ENCODE measurements around the gene JPT2. TPM values are rescaled to one million over a fixed set of nuclear protein-coding genes. Genes with fewer than 3 reads are reported as not detected.

JPT2 gene
- total RNA-seq, 1 experiment from 2014 or later: 200 TPM

- CTCF ChIA-PET: no interaction called here
- no peak overlapping the region for H3K27ac ChIP-seq (ENCODE audit: low read depth, low read length, poor library complexity, severe bottlenecking)
- peaks cover 43% of the 10 kb centered on the region for H3K36me3 ChIP-seq (ENCODE audit: insufficient read depth, low read length, poor library complexity, severe bottlenecking)
- intact Hi-C loops (cut with micrococcal nuclease; ENCODE audit: unreplicated experiment): no loop called here
- BruUV-seq (replicated peaks): no TSS peak
- H3K4me1 ChIP-seq (ENCODE audit: insufficient read depth, low read length, poor library complexity, severe bottlenecking): no peaks in the 10 kb centered on the region
- H3K4me3 ChIP-seq (ENCODE audit: low read depth, low read length, poor library complexity, severe bottlenecking): no peak overlapping the region
- no peaks in the 10 kb centered on the region for H3K9me3 ChIP-seq (ENCODE audit: low read depth, low read length, poor library complexity, severe bottlenecking)
- H3K27me3 ChIP-seq (replicated peaks; ENCODE audit: insufficient read depth, low read depth, low read length, poor library complexity): no peaks in the 10 kb centered on the region
- POLR2A ChIA-PET (ENCODE audit: low non-redundant PET): no interaction called here
- no peak for DNase-seq (ENCODE audit: low spot score)
- no peak for TF ChIP-seq EZH2 (IDR thresholded peaks at IDR 0.05; ENCODE audit: borderline replicate concordance, low read depth, low read length, poor library complexity, severe bottlenecking)
- TF ChIP-seq CTCF (conservative IDR thresholded peaks at IDR 0.05; ENCODE audit: low read depth, low read length): no peak
Measured at GRCh38 chr16:1634541-1634940, 43.5 kb upstream of the JPT2 start.

GRCh38 chr16:1635070-1635469, 43.0 kb upstream of the JPT2 start:
- Histone ChIP-seq H3K9me3 (ENCODE audit: low read depth, low read length, poor library complexity, severe bottlenecking) (no peaks in the 10 kb centered on the region), H3K36me3 (ENCODE audit: insufficient read depth, low read length, poor library complexity, severe bottlenecking) (peaks cover 45% of the 10 kb centered on the region), H3K4me1 (ENCODE audit: insufficient read depth, low read length, poor library complexity, severe bottlenecking) (no peaks in the 10 kb centered on the region), H3K27me3 (replicated peaks; ENCODE audit: insufficient read depth, low read depth, low read length, poor library complexity) (no peaks in the 10 kb centered on the region), H3K4me3 (ENCODE audit: low read depth, low read length, poor library complexity, severe bottlenecking) (no peak overlapping the region), H3K27ac (ENCODE audit: low read depth, low read length, poor library complexity, severe bottlenecking) (no peak overlapping the region)
- ChIA-PET CTCF (no interaction called here), POLR2A (ENCODE audit: low non-redundant PET) (no interaction called here)
- BruUV-seq (replicated peaks): no TSS peak
- no peak for TF ChIP-seq CTCF (conservative IDR thresholded peaks at IDR 0.05; ENCODE audit: low read depth, low read length)
- TF ChIP-seq EZH2 (IDR thresholded peaks at IDR 0.05; ENCODE audit: borderline replicate concordance, low read depth, low read length, poor library complexity, severe bottlenecking): no peak
- intact Hi-C loops (cut with micrococcal nuclease; ENCODE audit: unreplicated experiment): no loop called here
- DNase-seq (ENCODE audit: low spot score): no peak

GRCh38 chr16:1637526-1637925, 40.6 kb upstream of the JPT2 start:
- no peak for TF ChIP-seq CTCF (conservative IDR thresholded peaks at IDR 0.05; ENCODE audit: low read depth, low read length)
- no peak for TF ChIP-seq EZH2 (IDR thresholded peaks at IDR 0.05; ENCODE audit: borderline replicate concordance, low read depth, low read length, poor library complexity, severe bottlenecking)
- no peaks in the 10 kb centered on the region for H3K9me3 ChIP-seq (ENCODE audit: low read depth, low read length, poor library complexity, severe bottlenecking)
- H3K27ac ChIP-seq (ENCODE audit: low read depth, low read length, poor library complexity, severe bottlenecking): no peak overlapping the region
- H3K4me1 ChIP-seq (ENCODE audit: insufficient read depth, low read length, poor library complexity, severe bottlenecking): no peaks in the 10 kb centered on the region
- H3K4me3 ChIP-seq (ENCODE audit: low read depth, low read length, poor library complexity, severe bottlenecking): no peak overlapping the region
- ChIA-PET POLR2A (ENCODE audit: low non-redundant PET) (no interaction called here), CTCF (no interaction called here)
- H3K27me3 ChIP-seq (replicated peaks; ENCODE audit: insufficient read depth, low read depth, low read length, poor library complexity): no peaks in the 10 kb centered on the region
- intact Hi-C loops (cut with micrococcal nuclease; ENCODE audit: unreplicated experiment): no loop called here
- BruUV-seq (replicated peaks): no TSS peak
- no peak for DNase-seq (ENCODE audit: low spot score)
- H3K36me3 ChIP-seq (ENCODE audit: insufficient read depth, low read length, poor library complexity, severe bottlenecking): peaks cover 57% of the 10 kb centered on the region

Data from A673 (cell line).